ENCODE data around the gene ASTN2.

Gene ASTN2

GRCh38 chr9:116404228-116404627 lies 1010.6 kb downstream of the ASTN2 start:
- ATAC-seq (ENCODE audit: low read depth) = no peak
- Mint-ChIP-seq H3K27me3 (no peaks in the 10 kb centered on the region), H3K4me1 (no peaks in the 10 kb centered on the region), H3K27ac (no peak overlapping the region), H3K36me3 (peaks cover 5% of the 10 kb centered on the region), H3K9me3 (no peaks in the 10 kb centered on the region), H3K4me3 (no peak overlapping the region)
- no peak for DNase-seq (ENCODE audit: low spot score in 2 of 2)

GRCh38 chr9:116403171-116403570 lies 1011.7 kb downstream of the ASTN2 start:
- peaks cover 2% of the 10 kb centered on the region for H3K36me3 Mint-ChIP-seq
- no peaks in the 10 kb centered on the region for H3K27me3 Mint-ChIP-seq
- H3K4me1 Mint-ChIP-seq = no peaks in the 10 kb centered on the region
- no peaks in the 10 kb centered on the region for H3K9me3 Mint-ChIP-seq
- ATAC-seq (ENCODE audit: low read depth) (no peak), DNase-seq (ENCODE audit: low spot score in 2 of 2) (no peak)
- no peak overlapping the region for H3K27ac Mint-ChIP-seq
- H3K4me3 Mint-ChIP-seq = no peak overlapping the region

- Mint-ChIP-seq H3K27me3 (peaks cover 1% of the 10 kb centered on the region), H3K4me3 (no peak overlapping the region), H3K9me3 (no peaks in the 10 kb centered on the region), H3K36me3 (no peaks in the 10 kb centered on the region), H3K27ac (no peak overlapping the region), H3K4me1 (peaks cover 3% of the 10 kb centered on the region)
- no peak for ATAC-seq (ENCODE audit: low read depth)
- DNase-seq (ENCODE audit: low spot score in 2 of 2) = no peak
Observed at GRCh38 chr9:116395699-116396037, 1019.2 kb downstream of the ASTN2 start.

- Mint-ChIP-seq H3K4me1 (peaks cover 5% of the 10 kb centered on the region), H3K9me3 (no peaks in the 10 kb centered on the region), H3K36me3 (no peaks in the 10 kb centered on the region), H3K4me3 (no peak overlapping the region), H3K27ac (no peak overlapping the region), H3K27me3 (peaks cover 1% of the 10 kb centered on the region)
- no peak for DNase-seq (ENCODE audit: low spot score in 2 of 2)
- no peak for ATAC-seq (ENCODE audit: low read depth)
Observed at GRCh38 chr9:116394894-116395698, 1019.8 kb downstream of the ASTN2 start.

- Mint-ChIP-seq H3K4me1 (peaks cover 5% of the 10 kb centered on the region), H3K27ac (no peak overlapping the region), H3K4me3 (no peak overlapping the region), H3K36me3 (no peaks in the 10 kb centered on the region), H3K27me3 (peaks cover 1% of the 10 kb centered on the region), H3K9me3 (no peaks in the 10 kb centered on the region)
- no peak for DNase-seq (ENCODE audit: low spot score in 2 of 2)
- no peak for ATAC-seq (ENCODE audit: low read depth)
Observed at GRCh38 chr9:116394070-116394469, 1020.8 kb downstream of the ASTN2 start.

- Mint-ChIP-seq H3K36me3 (no peaks in the 10 kb centered on the region), H3K9me3 (no peaks in the 10 kb centered on the region), H3K4me3 (no peak overlapping the region), H3K27me3 (peaks cover 1% of the 10 kb centered on the region), H3K4me1 (peaks cover 5% of the 10 kb centered on the region), H3K27ac (no peak overlapping the region)
- ATAC-seq (ENCODE audit: low read depth) (no peak), DNase-seq (ENCODE audit: low spot score in 2 of 2) (no peak)
Observed at GRCh38 chr9:116393198-116393597, 1021.7 kb downstream of the ASTN2 start.

- Mint-ChIP-seq H3K27me3 (peaks cover 1% of the 10 kb centered on the region), H3K4me1 (peaks cover 5% of the 10 kb centered on the region), H3K36me3 (no peaks in the 10 kb centered on the region), H3K27ac (no peak overlapping the region), H3K4me3 (no peak overlapping the region), H3K9me3 (no peaks in the 10 kb centered on the region)
- ATAC-seq (ENCODE audit: low read depth) (no peak), DNase-seq (ENCODE audit: low spot score in 2 of 2) (no peak)
Observed at GRCh38 chr9:116391306-116391900, 1023.5 kb downstream of the ASTN2 start.

GRCh38 chr9:116390303-116391228 lies 1024.3 kb downstream of the ASTN2 start:
- ATAC-seq (ENCODE audit: low read depth) (no peak), DNase-seq (ENCODE audit: low spot score in 2 of 2) (no peak)
- H3K4me1 Mint-ChIP-seq = peaks cover 5% of the 10 kb centered on the region
- no peaks in the 10 kb centered on the region for H3K9me3 Mint-ChIP-seq
- H3K27me3 Mint-ChIP-seq = peaks cover 1% of the 10 kb centered on the region
- H3K4me3 Mint-ChIP-seq = no peak overlapping the region
- peaks cover under 1% of the 10 kb centered on the region for H3K36me3 Mint-ChIP-seq
- no peak overlapping the region for H3K27ac Mint-ChIP-seq

GRCh38 chr9:116389541-116390302 lies 1025.1 kb downstream of the ASTN2 start:
- H3K9me3 Mint-ChIP-seq = no peaks in the 10 kb centered on the region
- no peak overlapping the region for H3K4me3 Mint-ChIP-seq
- peaks cover 1% of the 10 kb centered on the region for H3K27me3 Mint-ChIP-seq
- peaks cover 5% of the 10 kb centered on the region for H3K4me1 Mint-ChIP-seq
- no peak for DNase-seq (ENCODE audit: low spot score in 2 of 2)
- no peak for ATAC-seq (ENCODE audit: low read depth)
- H3K36me3 Mint-ChIP-seq = peaks cover 2% of the 10 kb centered on the region
- no peak overlapping the region for H3K27ac Mint-ChIP-seq

GRCh38 chr9:116387934-116388698 lies 1026.7 kb downstream of the ASTN2 start:
- Mint-ChIP-seq H3K9me3 (no peaks in the 10 kb centered on the region), H3K36me3 (peaks cover 2% of the 10 kb centered on the region), H3K4me3 (no peak overlapping the region), H3K27me3 (no peaks in the 10 kb centered on the region), H3K27ac (no peak overlapping the region), H3K4me1 (peaks cover 5% of the 10 kb centered on the region)
- ATAC-seq (ENCODE audit: low read depth) = no peak
- DNase-seq (ENCODE audit: low spot score in 2 of 2) = no peak

GRCh38 chr9:116383936-116384335 lies 1030.9 kb downstream of the ASTN2 start:
- H3K9me3 Mint-ChIP-seq = no peaks in the 10 kb centered on the region
- ATAC-seq (ENCODE audit: low read depth) (no peak), DNase-seq (ENCODE audit: low spot score in 2 of 2) (no peak)
- H3K4me3 Mint-ChIP-seq = no peak overlapping the region
- no peak overlapping the region for H3K27ac Mint-ChIP-seq
- H3K27me3 Mint-ChIP-seq = no peaks in the 10 kb centered on the region
- H3K4me1 Mint-ChIP-seq = peaks cover 2% of the 10 kb centered on the region
- H3K36me3 Mint-ChIP-seq = peaks cover 2% of the 10 kb centered on the region

- H3K27ac Mint-ChIP-seq = no peak overlapping the region
- ATAC-seq (ENCODE audit: low read depth) (no peak), DNase-seq (ENCODE audit: low spot score in 2 of 2) (no peak)
- H3K36me3 Mint-ChIP-seq = peaks cover 2% of the 10 kb centered on the region
- H3K27me3 Mint-ChIP-seq = no peaks in the 10 kb centered on the region
- H3K4me1 Mint-ChIP-seq = peaks cover 2% of the 10 kb centered on the region
- no peaks in the 10 kb centered on the region for H3K9me3 Mint-ChIP-seq
- no peak overlapping the region for H3K4me3 Mint-ChIP-seq
Observed at GRCh38 chr9:116383133-116383532, 1031.7 kb downstream of the ASTN2 start.

GRCh38 chr9:116382053-116382452 lies 1032.8 kb downstream of the ASTN2 start:
- DNase-seq (ENCODE audit: low spot score in 2 of 2) = no peak
- Mint-ChIP-seq H3K27me3 (no peaks in the 10 kb centered on the region), H3K27ac (no peak overlapping the region), H3K9me3 (no peaks in the 10 kb centered on the region), H3K4me1 (peaks cover 2% of the 10 kb centered on the region), H3K4me3 (no peak overlapping the region), H3K36me3 (peaks cover 2% of the 10 kb centered on the region)
- ATAC-seq (ENCODE audit: low read depth) = no peak

Measured in memory B cell (primary cell).